ENCODE data around the gene KCMF1.

DNA sequence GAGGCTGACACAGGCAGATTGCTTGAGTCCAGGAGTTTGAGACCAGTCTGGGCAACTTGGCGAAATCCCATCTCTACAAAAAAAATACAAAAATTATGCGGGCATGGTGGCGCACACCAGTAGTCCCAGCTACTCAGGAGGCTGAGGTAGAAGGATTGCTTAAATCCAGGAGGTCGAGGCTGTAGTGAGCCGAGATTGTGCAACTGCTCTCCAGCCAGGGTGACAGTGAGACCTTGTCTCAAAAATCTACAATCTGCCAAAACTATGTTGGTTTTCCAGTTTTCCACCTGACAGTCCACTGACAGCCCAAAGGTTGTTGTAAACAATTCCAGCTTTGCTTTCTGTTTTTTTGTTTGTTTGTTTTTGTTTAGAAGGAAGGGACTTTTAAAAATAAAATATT, 51.3 kb downstream of the KCMF1 start:
- no peak for TF ChIP-seq EZH2phosphoT487 (conservative IDR thresholded peaks at IDR 0.05; ENCODE audit: low read length)
- TF ChIP-seq, protein P1, sequence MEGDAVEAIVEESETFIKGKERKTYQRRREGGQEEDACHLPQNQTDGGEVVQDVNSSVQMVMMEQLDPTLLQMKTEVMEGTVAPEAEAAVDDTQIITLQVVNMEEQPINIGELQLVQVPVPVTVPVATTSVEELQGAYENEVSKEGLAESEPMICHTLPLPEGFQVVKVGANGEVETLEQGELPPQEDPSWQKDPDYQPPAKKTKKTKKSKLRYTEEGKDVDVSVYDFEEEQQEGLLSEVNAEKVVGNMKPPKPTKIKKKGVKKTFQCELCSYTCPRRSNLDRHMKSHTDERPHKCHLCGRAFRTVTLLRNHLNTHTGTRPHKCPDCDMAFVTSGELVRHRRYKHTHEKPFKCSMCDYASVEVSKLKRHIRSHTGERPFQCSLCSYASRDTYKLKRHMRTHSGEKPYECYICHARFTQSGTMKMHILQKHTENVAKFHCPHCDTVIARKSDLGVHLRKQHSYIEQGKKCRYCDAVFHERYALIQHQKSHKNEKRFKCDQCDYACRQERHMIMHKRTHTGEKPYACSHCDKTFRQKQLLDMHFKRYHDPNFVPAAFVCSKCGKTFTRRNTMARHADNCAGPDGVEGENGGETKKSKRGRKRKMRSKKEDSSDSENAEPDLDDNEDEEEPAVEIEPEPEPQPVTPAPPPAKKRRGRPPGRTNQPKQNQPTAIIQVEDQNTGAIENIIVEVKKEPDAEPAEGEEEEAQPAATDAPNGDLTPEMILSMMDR (IDR thresholded peaks at IDR 0.05; ENCODE audit: insufficient read depth, low read length, poor library complexity, severe bottlenecking): no peak
